Stimulated activated CD8-positive, alpha-beta memory T cell treated with anti-CD3 and anti-CD28 coated beads, Interleukin-4, amount 100 ng/mL, for 24 hours (primary cell): ENCODE measurements around the gene GBE1.
"Not testable (repeated sequence)": the region's sequence is repeated elsewhere in the genome, so short reads cannot be mapped to it uniquely, and the experiment has no call there.

Source experiments
- DNase-seq: peaks from one replicate; pipeline ENCODE4 v3.0.0-alpha.2; 2020; ENCODE audit warnings: low read depth

GBE1 gene

DNA sequence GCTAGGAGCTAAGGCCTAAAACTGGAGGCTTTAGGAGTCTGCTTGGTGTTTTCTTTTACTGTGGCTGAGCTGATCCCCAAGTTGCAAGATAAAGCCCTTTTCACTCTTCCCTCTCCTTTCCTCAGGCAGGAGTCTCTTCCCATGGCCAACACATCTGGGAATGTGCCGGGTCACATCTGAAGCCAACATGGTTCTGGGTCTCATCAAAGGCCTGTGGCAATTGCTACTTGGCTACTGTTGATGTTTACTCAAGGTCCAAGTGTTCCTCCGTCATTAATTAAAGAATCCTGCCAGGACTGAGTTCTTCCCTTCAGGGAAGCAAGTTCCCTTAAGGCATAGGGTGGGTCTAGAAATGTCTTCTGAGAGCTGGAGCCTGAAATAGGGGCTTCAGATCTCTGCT is 230.2 kb downstream of the GBE1 start:
- no peak for DNase-seq

DNA sequence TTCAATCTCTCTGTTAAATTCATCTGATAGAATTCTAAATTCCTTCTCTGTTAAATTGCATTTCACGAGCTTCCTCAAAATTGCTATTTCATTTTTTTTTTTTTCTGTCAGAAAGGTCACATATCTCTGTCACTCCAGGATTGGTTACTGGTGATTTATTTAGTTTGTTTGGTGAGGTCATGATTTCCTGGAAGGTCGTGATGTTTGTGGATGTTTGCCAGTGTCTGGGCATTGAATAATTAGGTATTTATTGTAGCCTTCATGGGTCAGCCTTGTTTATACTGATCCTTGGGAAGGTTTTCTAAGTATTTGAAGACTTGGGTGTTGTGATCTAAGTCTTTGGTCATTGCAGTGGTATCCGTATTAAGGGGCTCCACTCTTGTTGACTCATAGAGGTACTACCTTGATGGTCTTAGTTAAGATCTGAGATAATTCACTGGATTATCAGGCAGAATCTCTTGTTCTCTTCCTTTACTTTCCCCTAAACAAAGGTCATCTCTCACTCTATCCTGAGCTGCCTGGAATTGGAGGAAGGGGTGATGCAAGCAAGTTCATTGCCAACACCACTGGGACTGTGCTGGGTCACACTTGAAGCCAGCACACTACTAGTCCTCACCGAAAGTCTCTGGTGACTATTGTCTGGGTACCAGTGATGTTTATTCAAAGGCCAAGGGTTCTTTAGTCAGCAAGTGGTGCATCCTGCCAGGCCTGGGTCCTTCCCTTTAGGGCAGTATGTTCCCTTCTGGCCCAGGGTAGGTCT is 231.1 kb downstream of the GBE1 start:
- no peak for DNase-seq

DNA sequence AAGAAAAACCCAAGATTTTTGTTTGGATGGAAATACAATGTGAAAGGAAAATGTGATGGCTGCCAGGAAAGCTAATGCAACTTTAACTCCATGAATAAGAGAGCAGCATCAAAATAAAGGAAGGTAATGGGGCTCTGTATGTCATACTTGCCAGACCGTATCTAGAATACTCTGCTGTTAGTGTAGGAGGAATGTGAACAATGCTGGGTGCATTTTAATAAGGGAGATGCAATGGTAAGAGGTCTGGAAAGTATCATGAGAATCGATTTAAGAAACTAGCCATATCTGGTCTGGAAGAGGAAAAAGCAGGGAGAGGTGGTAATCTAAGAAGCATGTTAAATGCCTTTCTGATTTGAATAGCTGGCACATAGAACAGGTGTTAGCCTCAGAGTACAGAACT is 239.6 kb downstream of the GBE1 start:
- DNase-seq = no peak

DNA sequence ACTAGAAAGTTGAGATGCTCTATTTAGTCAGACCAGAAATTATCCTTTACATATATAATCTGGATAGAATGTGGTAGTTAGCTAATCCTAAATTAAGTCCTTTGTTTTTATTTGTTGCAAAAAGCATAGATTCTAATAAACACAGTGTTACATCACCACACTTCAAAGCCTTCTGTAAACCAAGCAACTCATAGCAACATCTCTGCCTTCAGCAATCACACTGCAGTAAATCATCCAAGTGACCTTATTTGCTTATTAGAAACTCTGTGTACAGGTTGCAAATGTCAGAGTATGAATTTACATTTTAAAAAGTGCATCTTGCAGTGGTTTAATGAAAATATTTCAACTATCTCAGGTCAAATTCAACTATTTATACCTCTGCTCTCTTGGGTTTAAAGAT is 242.5 kb downstream of the GBE1 start:
- no peak for DNase-seq

DNA sequence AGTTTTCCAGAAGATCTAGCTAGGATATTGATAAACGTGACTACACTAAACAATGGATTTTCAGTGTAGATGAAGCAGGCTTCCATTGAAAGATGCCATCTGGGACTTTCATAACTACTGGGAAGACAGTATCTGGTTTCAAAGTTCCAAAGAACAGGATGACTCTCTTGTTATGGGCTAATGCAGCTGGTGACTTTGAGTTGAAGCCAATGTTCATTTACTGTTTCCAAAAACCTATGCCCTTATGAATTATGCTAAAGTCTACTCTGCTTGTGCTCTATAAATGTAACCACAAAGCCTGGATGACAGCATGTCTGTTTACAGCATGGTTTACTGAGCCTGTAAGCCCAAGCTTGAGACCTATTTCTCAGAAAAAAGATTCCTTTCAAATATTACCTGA is 245.4 kb downstream of the GBE1 start:
- DNase-seq = no peak

DNA sequence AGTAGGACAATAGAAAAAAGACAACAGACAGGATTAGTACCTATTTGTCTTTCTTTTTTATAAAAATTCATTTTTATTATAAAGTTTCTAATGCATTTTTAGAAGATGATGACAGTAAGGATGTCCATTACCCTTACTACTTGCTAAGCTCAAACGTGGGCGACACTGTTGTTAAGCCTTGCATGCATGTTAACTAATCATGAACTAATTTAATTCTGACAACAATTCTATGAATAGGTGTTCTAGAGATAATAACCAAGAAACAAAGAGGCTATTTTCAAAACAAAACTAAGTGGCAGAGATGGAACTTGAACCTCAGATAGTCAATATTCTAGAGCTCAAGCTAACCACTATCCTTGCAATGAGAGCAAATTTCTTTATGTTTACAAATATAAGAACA is 247.9 kb downstream of the GBE1 start:
- DNase-seq = no peak

DNA sequence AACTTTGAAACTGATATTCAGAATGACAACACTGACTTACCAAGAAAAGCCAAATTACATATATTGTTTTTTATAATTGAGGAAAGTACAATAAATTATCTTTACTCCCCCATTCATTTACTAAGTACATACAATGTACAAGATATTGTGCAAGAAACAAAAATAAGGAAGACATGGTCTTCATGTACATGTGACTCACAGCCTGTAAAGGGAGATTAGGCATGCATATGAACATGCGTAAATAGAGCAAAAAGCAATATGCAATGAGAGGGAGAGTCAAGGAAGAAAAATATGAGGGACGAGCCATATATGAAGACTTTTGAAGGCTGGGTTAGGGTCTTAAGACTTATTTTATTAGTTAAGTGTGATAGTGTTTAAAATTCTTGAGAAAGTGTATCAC is 258.4 kb downstream of the GBE1 start:
- DNase-seq = no peak

DNA sequence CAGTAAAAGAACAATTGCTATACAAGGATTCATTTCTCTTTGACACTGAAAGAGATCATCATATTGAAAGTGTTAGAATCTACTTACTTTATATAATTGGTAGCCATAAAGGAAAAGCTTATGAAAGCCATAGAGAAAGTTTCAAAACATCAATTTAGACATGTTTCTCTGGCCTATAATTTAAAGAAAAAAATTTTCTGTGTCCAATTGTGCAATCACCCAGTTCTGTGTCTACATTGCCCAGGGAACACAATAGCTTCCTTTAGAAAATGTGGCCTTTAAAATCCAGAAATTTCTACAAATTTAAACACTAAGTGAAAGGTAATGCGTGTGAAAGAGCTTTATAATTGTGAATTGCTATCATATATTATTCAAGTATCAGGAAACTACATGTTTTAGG is 259.2 kb downstream of the GBE1 start:
- no peak for DNase-seq

DNA sequence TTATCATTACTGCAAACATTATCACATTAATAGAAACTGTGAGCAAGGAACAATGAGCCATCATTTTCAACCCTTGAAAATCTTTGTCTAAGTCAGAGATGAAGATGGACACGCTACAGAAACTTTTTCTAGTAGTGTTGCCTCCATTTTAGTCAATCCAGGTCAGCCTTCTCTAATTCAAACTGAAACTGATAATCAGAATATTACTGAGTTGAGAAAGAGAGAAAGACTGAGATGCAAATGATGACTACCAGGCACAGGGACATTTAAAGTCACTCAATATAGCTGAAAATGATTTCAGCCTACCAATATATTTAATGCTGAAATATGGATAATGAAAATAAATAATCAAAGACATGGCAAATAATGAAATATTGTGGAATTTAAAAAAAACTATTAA is 261.4 kb downstream of the GBE1 start:
- DNase-seq = no peak

DNA sequence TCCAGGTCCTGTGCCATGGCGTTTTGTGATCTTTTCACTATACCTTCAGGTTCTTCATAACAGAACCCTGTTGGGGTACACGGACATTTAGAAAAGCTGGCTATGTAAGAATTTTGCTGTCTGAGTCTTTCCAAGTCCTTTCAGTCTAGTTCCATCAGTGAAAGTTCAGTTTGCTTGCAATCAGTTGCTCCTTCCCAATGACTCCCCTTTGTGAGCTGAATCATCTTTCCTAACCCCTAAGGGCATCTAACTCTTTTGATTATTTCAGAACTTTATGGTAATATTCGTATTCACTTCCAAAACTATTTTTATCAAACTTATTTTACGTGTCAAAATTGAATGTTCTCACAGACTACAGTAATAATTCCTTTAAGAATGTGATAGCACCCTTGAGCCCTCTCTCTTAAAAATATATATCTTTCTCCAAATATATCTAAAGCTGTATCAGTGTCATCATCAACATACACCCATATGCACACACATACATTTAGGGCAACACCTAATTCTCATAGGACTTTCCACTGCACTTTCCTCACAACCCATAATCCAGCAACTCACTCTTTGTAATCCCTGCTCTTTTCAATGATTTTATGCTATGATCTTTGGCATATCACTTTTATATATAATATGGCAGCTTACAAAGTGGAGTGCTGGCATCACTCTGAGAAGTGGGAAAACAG is 263.7 kb downstream of the GBE1 start:
- no peak for DNase-seq

DNA sequence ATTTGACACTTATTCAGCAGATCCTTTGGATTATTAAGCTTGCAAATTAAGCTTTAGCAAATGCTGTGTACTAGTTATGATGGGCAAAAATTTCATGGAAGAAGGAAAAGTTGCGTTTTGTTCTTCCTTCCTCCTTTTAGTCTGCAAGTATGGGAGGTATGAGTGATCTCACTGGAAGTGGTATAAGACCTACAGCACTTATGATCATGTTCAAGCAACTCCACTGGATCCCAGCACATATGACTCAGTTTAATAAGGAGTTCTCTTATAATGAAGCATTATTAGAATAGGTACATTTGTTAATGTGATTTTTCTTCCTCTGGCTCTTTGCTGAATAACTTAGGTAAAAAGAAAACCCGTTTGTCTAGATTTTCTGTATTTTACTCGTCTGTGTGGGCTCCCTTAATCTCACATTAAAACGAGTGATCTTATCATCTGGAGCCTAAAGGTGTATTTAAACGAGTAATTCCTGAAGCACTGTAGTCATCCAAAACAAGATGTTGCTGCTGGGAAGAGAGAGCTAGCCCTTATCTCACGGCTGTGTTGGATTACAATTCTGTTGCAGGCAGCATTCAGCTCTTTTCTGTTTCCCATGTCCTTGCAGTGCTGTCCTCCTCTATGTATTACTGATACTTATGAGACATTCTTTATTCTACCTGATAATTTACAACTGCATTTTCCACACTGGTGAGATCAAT is 264.9 kb downstream of the GBE1 start:
- DNase-seq = no peak

DNA sequence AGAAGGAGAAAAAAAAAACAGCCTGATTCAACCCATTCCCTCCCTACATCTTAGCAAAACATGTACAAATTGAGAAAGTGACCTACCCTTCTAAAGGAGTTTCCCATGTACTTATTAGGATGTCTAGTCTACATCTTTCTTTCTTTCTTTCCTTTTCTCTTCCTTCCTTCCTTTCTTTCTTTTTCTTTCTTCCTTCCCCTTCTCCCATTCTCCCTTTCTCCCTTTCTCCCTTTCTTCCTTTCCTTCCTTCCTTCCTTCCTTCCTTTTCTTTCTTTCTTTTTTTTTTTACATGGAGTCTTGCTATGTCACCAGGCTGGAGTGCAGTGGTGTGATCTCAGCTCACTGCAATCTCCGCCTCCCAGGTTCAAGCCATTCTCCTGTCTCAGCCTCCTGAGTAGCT is 269.0 kb downstream of the GBE1 start:
- DNase-seq = not testable (repeated sequence)

DNA sequence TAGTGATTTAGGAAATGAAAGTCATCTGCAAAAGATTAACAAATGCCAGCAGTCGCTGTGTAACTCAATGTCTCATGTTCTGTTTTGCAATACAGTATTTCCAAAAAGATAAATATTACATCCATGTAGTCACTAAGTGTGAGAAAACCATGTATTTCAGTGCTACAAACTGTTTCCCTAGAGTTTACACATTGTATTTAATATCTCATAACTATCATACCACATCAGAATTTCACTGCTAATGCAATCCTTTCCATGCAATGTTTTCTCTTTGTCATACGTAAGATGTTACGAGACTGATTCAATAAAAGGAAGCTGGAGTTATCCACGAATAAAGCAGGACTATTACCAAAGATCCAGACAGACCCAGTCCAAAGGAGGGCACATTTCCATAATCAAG is 269.4 kb downstream of the GBE1 start:
- no peak for DNase-seq

DNA sequence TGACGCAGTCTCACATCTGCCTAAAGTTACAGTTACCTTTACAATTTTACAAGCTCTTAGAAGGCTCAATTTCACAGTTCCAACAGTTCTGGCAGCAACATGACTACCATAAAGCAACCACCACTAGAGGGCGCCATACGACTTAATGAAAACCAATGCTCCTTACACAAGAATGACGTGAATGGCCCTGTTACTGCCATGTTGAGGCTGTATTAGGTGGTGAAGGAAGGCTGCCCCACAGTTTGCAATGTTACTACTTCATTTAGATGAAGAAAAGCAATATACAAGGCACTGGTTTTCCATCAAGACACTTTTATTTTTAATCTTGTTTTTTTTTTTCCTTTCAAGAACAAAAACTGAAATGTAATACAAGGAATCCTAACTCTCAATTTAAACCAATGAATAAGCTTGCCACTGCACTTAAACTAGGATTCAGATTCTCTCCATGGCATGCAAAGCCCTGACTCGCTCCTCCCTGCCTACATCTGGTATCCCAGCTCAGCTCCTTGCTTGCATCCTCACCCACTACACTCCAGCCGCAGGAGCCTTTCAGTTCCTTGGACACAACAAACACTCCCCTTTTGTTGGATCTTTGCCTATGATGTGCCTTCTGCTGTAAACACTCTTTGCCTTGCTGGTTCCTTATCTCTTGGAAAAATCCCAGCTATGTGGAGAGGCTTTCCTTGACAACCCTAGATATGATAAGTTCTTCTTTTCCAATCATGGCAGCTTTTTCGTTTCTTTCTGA is 270.7 kb downstream of the GBE1 start:
- DNase-seq = peak; percentile 54

DNA sequence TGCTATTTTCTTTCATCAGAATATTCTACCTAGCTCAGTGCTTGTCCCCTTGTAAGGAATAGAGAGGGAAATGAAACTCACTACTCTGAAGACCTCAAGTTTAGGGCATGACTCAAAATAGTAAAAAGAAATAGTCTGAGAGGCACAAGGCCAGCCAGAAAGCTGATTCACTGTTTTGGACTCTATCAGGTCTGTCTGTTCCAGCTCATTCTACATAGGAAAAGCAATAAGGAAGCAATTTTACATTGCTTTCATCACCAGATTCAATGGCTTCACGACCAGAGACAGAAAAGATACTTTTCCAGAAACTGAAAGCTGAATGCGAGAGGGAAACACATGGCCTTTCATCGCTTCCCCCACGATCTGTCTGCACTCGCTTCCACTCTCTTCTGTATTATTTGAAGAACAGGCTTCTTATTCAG is 276.0 kb downstream of the GBE1 start:
- DNase-seq = no peak

DNA sequence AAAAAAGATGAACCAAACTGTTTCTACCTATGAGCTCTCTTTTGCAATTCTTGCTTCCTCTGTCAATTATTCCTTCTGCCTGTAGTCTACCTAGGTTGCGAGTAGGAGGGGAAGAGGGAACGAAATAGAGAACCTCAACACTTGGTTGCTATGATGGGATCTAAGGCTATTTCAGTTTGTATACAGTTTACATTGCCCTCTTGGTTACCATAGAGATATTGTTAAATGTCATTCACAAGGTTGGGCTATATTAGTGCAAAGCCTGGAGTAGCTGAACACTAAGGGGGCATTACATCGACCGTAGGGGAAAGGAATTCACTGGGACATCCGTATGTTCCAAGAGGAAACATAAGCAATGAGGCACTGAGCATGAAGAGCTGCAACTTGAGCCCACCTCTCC is 276.9 kb downstream of the GBE1 start:
- no peak for DNase-seq

DNA sequence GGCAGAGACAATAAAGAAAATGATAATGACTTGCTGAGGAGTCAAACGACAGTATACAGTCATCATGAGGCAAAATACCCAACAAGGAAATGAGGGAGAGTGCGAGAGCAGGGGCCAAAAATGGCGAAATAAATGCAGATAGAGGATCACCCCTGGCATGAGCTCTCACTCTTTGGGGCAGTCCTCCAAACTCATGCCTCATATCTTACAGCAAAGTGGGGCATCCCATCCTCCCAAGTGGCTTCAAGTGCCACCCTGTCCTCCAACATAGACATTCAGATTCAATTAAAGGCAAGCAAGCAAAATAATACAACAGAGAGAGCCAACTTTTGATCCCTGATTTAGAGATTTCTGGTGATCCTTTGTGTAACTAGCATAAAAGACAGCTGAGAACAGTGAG is 278.4 kb downstream of the GBE1 start:
- no peak for DNase-seq

DNA sequence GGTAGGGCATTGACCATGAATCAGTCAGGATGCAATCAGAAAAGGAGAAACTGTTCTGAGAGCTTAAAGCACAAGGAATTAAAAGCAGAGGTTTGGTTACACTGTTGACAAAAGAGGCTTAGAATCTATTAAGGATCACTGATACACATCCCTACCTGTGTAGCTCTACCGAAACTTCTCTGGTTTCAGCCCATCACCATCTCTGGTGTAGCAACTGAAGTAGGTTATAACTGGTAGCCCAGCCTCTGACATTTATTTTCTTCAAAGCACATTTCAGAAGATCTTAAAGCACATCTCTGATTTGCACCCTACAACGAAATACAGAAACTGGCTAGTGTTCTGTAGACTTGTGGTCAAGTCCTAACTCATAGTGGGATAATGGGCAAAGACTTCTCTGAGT is 283.7 kb downstream of the GBE1 start:
- DNase-seq = no peak

DNA sequence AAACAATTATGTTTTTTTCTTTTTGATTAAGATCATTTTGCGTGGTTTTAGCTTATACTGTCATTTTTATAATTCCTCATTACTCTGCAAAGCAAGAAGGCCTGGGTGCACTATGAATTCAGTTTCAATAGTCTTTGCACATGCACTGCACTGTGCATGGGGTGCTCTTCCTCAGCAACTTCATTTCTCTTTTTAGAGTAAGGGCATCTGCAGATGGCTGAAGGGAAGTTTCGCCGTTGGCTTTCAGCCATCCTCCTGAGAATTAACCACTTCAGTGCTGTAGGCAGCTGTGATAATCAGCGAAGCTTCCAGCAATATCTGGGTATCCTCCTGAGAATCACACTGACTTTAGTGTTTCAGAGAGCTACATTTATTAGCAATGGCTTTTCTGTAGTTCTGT is 284.8 kb downstream of the GBE1 start:
- DNase-seq = no peak

DNA sequence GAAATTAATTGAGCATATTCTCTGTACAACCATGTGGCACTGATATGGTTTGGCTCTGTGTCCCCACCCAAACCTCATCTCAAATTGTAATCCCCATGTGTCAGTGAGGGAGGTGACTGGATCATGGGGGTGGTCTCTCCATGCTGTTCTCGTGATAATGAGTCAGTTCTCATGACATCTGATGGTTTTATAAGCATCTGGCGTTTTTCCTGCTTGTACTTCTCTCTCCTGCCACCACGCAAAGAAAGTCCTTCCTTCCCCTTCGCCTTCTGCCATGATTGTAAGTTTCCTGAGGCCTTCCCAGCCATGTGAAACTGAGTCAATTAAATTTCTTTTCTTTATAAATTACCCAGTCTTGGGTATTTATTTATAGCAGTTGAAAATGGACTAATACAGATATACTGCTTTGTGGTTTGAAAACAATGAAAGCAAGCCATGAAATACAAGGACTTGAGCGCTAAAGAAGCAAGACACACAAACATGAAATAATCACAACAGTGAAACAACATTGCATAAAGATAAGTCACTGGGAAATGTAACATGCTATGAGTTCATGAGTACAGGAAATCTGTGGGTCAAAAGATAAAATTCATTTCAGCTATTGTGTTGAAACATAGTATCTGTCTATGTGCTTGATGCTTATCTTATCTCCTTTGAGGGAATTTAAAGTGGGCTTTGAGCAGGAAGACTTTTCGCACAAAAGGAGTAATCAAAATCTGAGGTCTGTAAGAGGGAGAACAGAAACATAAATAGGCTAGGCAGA is 288.7 kb downstream of the GBE1 start:
- no peak for DNase-seq

DNA sequence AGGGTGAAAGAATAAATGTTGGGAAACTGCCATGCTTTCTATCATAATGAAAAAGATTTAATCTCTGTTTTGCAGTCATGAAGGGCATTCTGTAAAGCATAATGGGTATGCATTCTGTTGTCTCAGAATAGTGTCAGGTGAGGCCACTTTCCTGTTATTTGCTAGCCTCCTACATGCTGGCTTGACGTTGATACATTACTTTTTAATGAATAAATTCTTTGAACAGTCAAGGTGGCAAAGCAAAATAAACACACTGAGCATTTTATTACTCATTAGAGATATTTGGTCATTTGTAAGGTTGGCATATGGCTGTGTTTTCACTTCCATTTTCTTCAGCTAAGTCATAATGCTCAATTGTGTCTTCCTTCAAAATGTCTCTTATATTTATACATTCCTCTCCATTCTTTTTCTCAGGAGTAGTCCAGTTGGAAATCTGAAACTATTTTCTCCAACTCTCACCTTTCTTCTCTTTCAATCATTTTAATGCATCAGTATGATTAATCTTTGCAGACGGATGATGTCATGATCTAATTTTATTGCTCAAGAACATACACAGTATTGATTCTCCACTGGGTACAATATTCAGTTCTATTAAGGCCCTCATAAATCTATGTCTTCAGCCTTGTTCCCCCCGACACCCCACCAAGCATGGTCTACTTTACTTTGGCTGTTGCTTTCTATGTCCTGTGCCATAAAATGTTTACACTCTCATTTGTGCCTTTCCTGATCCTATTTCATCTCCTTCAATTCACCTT is 290.7 kb downstream of the GBE1 start:
- DNase-seq = no peak
